Astrocyte of the cerebellum (primary cell): ENCODE data around the gene PPP2R5C.

ENCODE experiments used
- DNase-seq: peaks from one replicate; pipeline ENCODE4 v3.0.0-alpha.2; 2011; ENCODE audit warnings: low read depth
- H3K4me3 ChIP-seq: 2 replicates; pipeline ENCODE4 v1.5.1; 2011; ENCODE audit warnings: mild to moderate bottlenecking, low read depth, low read length, moderate library complexity
- CTCF ChIP-seq: IDR thresholded peaks from 2 replicates; pipeline ENCODE4 v1.5.1; 2012; ENCODE audit warnings: low read length, low read depth, moderate library complexity, mild to moderate bottlenecking; ENCODE audit errors: missing control alignments
- in situ Hi-C: cut with HindIII; loops from 2 replicates; pipeline ENCODE4 v1.10.0; 2017; ENCODE audit warnings: low sequenced_read_pairs

The PPP2R5C gene

DNA sequence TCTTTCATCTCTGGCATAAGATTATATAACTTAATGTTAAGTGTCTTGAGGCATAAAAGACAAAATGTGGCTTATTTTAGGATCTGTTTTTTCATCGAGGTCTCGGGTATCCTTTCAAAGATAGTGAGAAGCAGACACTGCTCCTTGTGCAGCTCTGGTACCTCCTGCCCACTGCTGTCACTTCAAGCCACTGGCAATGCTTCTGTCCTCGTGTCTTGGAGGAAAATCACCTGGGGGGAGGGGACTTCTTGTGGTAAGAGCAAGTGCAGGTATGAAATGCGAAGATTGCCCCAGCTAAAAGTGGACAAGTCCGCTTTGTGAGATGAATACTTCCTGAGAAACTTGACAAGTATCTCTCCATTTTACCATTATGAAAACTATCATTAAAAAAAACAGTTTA lies 165.1 kb downstream of the PPP2R5C start:
- no peak overlapping the region for H3K4me3 ChIP-seq
- TF ChIP-seq CTCF, result no peak
- in situ Hi-C loops, result no loop called here

GRCh38 chr14:101927859-101928258 lies 166.3 kb downstream of the PPP2R5C start:
- peak; percentile 32 for DNase-seq
- in situ Hi-C loops, result no loop called here
- TF ChIP-seq CTCF, result no peak

More for the DNA sequence above, 165.1 kb downstream of the PPP2R5C start:
- DNase-seq, result no peak

DNA sequence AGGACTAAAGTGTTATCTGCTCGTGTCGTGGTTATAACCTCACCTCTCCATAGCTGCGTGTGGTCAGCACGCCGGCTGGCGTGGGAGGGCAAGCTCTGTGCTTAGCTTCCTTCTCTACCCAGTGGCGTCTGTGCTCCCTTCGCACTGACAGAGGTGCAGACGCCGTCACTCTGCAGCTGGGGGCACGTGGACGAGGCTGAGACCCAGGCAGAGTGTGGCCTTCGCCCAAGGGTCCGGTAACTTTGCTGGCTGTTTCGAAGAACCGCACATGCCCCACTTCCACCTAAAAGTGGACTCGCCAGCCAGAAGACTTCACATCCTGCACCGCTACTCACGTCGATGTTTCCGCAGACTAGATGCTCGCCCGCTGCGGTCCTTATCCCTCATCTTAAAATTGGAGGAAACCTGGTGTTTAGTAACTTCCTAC lies 166.9 kb downstream of the PPP2R5C start:
- no peak overlapping the region for H3K4me3 ChIP-seq
- in situ Hi-C loops, result no loop called here
- DNase-seq, result no peak
- no peak for TF ChIP-seq CTCF

More at GRCh38 chr14:101927859-101928258, 166.3 kb downstream of the PPP2R5C start:
- no peak overlapping the region for H3K4me3 ChIP-seq

GRCh38 chr14:101929096-101929495 lies 167.6 kb downstream of the PPP2R5C start:
- in situ Hi-C loops, result no loop called here
- H3K4me3 ChIP-seq, result no peak overlapping the region
- no peak for DNase-seq
- TF ChIP-seq CTCF, result no peak

DNA sequence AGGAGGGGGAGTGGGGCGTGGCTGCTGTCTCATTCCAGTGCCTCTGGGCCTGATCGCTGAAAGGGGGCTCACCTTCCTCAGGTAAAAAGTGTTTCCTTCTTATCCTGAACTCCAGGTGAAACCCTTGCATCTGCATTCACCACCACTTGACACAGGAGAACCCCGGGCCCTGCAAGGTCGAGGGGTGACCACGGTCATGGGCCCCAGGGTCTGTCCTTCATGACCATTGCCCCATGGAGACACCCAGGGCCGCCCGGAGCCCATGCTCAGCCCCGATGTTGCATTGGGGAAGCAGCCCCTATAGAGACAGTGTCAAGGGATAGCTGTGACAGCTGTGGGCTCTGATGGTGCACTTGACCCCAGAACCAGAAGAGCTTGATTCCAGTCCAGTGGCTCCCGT lies 168.4 kb downstream of the PPP2R5C start:
- in situ Hi-C loops, result no loop called here
- no peak overlapping the region for H3K4me3 ChIP-seq
- no peak for TF ChIP-seq CTCF
- DNase-seq, result no peak

DNA sequence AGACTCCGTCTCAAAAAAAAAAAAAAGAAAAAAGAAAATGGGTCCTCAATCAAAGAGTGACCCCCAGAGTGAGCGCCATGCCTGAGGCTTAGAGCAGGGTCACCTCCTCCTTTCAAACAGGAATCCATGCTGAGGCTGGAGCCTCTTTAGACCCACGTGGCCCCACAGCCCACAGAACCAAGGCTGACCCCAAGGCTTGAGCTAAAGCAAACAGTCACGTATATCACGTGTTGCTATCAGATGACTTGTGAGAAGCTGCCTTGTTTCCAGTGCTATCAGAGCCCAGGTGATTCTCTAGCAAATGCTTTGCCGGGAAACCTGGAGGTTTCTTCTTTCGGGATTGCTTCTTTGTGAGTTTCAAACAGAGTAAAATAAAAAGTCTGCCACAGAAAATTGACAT lies 171.2 kb downstream of the PPP2R5C start:
- no peak for DNase-seq
- TF ChIP-seq CTCF, result no peak
- in situ Hi-C loops, result no loop called here
- H3K4me3 ChIP-seq, result no peak overlapping the region

DNA sequence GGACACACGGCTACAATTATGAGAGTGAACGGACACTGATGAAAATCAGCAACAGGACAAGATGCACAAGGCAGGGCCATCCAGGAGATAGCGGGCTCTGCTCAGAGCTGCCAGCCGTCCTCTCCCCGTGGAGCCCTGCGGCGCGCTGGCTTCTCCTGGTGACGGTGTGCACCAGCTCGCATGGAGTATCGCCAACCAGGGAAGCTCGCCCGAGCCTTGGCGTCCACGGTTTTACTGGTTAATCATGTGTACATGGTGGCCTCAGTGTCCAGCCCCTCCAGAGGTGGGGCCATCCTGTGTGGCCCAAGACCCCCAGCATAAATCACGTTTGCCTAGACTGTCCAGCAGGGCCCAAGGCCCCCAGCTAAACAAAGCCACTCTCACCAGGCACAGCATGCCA lies 171.7 kb downstream of the PPP2R5C start:
- TF ChIP-seq CTCF, result no peak
- in situ Hi-C loops, result no loop called here
- H3K4me3 ChIP-seq, result no peak overlapping the region
- DNase-seq, result no peak
